Activated T-helper 2 cell treated with anti-CD3 and anti-CD28 coated beads, Interferon-gamma antibody, Interleukin-2, Interleukin-4, amounts not matched to agents 10 μg/mL and 5 μg/mL and 100 μg/mL, durations not matched to agents 14 hours and 24 hours and 36 hours (primary cell): ENCODE measurements around the gene GGT7. TPM values are rescaled to one million over a fixed set of nuclear protein-coding genes. Genes with fewer than 3 reads are reported as not detected.

Experiments
- DNase-seq: peaks from one replicate; pipeline ENCODE4 v3.0.0; 2021; ENCODE audit warnings: low spot score
- H3K27ac Mint-ChIP-seq: one replicate; pipeline ENCODE4 v1.8.0; 2021; ENCODE audit warnings: mixed read lengths
- H3K27me3 Mint-ChIP-seq: one replicate; pipeline ENCODE4 v1.8.0; 2021; ENCODE audit warnings: low read depth, mixed read lengths
- H3K36me3 Mint-ChIP-seq: one replicate; pipeline ENCODE4 v1.8.0; 2021; ENCODE audit warnings: low read depth, mixed read lengths
- H3K4me1 Mint-ChIP-seq: one replicate; pipeline ENCODE4 v1.8.0; 2021; ENCODE audit warnings: low read depth, mixed read lengths
- H3K4me3 Mint-ChIP-seq: one replicate; pipeline ENCODE4 v1.8.0; 2021; ENCODE audit warnings: low read depth, mild to moderate bottlenecking, moderate library complexity, mixed read lengths
- H3K9me3 Mint-ChIP-seq: one replicate; pipeline ENCODE4 v1.8.0; 2021; ENCODE audit warnings: mixed read lengths
- intact Hi-C: fragments of 100-400 bp; cut with micrococcal nuclease; formaldehyde crosslinking; loops from one replicate; pipeline ENCODE4 v1.15.1; 2023
- total RNA-seq: library from RNA; stranded (reverse); gene quantifications from 2 replicates; pipeline ENCODE4 v1.2.3, GENCODE V29; 2022

GGT7 gene
- total RNA-seq, 1 donor from 2014 or later: 13.5 TPM

DNA sequence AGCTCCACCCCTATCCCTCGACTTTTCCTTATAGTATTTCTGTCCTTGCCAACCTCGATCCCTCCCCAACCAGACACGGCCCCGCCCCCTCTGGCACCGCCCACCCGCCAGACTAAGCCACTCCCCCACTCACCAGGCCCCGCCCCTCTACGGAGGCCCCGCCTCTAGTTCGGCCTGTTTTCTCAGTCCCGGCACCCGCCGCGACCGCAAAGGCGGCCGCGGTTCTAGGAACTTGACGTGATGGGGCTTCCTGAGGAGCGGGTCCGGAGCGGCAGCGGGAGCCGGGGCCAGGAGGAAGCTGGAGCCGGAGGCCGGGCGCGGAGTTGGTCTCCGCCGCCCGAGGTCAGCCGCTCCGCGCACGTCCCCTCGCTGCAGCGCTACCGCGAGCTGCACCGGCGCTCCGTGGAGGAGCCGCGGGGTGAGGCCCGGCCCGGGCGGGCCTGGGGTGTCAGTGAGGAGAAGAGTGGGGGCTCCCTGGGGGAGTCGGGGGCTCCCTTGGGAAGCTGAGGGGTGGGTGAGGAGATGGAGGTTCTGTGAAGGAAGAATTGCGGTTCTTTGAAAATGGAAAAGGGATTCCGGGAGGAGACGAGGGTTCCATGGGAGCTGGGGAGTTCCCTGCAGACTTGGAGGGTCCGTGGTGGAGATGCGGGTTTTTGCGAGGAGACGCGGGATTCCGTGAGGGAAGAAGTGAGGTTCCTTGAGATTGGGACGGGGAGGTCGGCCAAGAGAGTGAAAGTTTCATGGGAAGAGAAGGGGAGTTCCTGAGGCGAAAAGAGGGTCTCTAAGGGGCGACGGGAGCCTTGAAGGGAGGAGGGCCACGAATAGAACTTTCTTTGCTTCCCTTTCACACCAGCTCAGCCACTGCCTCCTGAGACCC, 4.0 kb upstream of the GGT7 start, which contains the start of gene ACSS2:
ACSS2 (plus strand) TSS at position 207 of the 877 bp plus-strand sequence; CDS start at position 241, 34 bp downstream.
- H3K9me3 Mint-ChIP-seq: no peaks in the 10 kb centered on the region
- peaks cover 2% of the 10 kb centered on the region for H3K27me3 Mint-ChIP-seq

DNA sequence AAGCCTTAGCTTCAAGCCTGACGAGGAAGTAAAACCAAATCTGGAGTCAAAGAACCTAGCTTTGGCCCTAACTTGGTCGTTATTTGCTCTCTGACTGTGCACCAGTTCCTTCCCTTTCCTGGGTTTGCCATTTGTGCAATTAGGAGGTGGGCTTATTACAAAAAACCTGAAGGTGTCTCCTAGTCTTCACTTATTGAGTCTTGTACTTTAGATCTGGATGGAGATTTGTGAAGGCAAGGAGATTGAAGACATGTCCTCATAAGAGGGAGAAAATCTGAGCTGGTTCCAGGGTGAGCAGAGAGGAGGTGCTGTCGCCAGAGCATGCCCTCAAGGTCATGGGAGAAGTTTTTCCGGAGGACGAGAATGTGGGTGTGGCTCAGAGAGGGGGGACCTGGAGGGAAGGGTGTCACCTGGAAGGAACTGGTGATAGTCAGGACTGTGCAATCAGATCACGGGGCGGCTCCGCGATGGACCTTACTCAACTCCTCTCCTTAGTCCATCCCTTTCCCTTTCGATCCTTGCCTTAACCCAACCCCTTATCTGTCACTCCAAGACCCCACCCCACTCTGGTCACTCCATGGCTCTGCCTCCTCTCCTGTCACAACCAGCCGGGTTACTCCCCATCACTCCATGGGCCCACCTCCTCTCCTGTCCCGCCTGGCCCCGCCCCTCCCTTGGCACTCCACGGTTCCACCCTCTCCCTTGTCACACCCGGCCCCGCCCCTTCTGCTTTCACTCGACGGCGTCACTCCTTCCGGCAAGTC, 3.2 kb upstream of the GGT7 start:
- Mint-ChIP-seq H3K27ac (peak overlapping the region; percentile 84), H3K9me3 (no peaks in the 10 kb centered on the region), H3K4me1 (peaks cover 68% of the 10 kb centered on the region), H3K36me3 (peaks cover 4% of the 10 kb centered on the region), H3K4me3 (peak overlapping the region; percentile 95), H3K27me3 (peaks cover 2% of the 10 kb centered on the region)
- no peak for DNase-seq
- intact Hi-C loops: loop anchor here (1.0 to 2.0 kb wide), 5 partner anchors 15 to 573 kb away; partner anchors contain the start of genes AHCY, NCOA6 and TRPC4AP

More for the DNA sequence above, 4.0 kb upstream of the GGT7 start, which contains the start of gene ACSS2:
- Mint-ChIP-seq H3K36me3 (peaks cover 4% of the 10 kb centered on the region), H3K4me3 (peak within 1 kb of the TSS; percentile 95), H3K4me1 (peaks cover 65% of the 10 kb centered on the region), H3K27ac (peak within 1 kb of the TSS; percentile 84)
- intact Hi-C loops: loop anchor here (1.0 to 2.0 kb wide), 5 partner anchors 15 to 573 kb away; partner anchors contain the start of genes AHCY, NCOA6 and TRPC4AP
- peak; percentile 96 for DNase-seq

DNA sequence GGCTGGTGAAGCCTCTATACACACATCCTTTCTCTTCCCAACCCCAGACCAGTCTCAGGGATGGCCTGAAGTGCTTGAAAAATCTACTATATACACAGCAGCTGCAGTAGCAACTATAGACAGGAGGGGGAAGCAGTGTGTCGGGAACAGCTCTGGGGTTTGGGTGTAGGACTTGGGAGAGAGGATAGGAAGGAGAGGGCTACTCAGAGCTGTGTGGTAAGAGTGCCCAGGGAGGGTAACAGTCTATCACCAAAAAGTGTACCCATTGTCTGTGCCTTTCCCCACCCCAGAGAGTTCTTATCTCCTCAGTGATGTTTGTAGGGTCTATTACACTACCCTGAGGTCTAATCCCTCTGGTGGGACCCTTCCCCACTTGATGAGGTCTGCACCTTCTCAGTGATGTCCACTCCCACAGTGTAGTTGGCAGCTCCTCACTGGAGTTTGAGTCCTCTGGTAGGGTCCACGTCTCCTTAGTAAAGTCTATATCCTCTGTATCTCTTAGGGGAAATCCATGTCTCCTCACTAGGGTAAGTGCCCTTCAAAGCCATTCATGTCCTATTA, 1.5 kb upstream of the GGT7 start:
- intact Hi-C loops: loop anchor here (1.0 kb wide), 3 partner anchors 81 to 334 kb away; partner anchors contain the start of genes GSS and MYH7B
- H3K36me3 Mint-ChIP-seq: peaks cover 2% of the 10 kb centered on the region
- H3K27me3 Mint-ChIP-seq: peaks cover 2% of the 10 kb centered on the region
- peak; percentile 52 for DNase-seq
- peaks cover 60% of the 10 kb centered on the region for H3K4me1 Mint-ChIP-seq
- no peaks in the 10 kb centered on the region for H3K9me3 Mint-ChIP-seq
- H3K4me3 Mint-ChIP-seq: peak overlapping the region; percentile 79
- H3K27ac Mint-ChIP-seq: peak overlapping the region; percentile 57

DNA sequence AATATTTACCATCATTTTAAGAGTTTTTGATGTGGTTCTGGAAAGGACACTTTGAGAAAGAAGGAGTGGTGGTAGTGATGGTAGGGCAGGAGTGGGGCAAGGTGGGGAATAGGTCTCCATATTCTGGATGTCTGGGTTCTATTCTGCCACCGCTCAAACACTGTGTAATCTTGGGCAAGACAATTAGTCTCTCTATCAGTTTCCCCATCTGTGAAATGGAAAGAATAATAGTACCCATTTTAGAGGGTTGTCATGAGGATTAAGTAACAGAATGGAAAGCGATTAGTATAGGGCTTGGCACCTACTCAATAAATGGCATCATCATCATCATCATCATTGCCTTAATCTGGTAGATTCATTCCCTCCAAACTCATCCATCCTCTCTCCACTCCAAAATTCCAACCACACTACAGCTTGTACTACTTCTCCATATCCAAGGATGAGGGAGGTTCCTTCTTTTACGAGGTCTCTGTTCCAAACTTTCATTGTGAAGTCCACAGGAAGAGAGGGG, 982 bp upstream of the GGT7 start:
- Mint-ChIP-seq H3K27me3 (peaks cover 2% of the 10 kb centered on the region), H3K36me3 (no peaks in the 10 kb centered on the region), H3K9me3 (no peaks in the 10 kb centered on the region), H3K27ac (peak overlapping the region; percentile 57), H3K4me1 (peaks cover 58% of the 10 kb centered on the region), H3K4me3 (peak overlapping the region; percentile 79)
- intact Hi-C loops: loop anchor here (1.0 kb wide), 3 partner anchors 82 to 335 kb away; partner anchors contain the start of genes GSS and MYH7B
- DNase-seq: no peak

DNA sequence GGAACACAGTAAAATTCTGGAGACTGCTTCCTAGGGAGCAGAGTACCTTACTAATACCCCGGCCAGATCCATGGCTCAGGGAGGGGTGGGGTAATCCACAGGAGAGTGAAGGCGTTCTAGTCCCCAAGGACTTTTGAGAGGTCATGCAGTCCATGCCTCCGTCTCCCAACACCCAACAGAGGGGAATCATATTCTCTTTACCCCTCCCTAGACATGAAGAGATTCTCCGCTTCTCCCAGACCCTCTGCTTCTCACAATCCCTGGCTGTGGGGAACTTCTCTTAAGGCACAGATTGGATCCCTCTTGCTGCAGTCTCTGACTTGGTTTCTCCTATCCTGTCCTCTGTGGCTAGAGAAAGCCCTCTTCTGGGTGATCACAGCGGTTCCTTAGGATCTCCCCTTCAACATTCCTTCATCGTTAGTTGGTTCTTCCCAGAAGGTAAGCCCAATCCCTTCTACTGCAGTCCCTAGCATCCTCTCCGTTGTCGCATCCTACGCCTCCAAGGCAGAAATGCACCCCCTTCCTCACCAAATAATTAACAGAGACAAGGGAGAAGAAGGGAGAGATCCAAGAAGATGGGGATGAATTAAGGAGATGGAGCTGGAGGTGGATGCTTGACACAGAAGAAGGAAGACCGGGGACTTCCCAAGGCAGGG, 562 bp downstream of the GGT7 start:
- H3K4me1 Mint-ChIP-seq: peaks cover 48% of the 10 kb centered on the region
- H3K36me3 Mint-ChIP-seq: no peaks in the 10 kb centered on the region

DNA sequence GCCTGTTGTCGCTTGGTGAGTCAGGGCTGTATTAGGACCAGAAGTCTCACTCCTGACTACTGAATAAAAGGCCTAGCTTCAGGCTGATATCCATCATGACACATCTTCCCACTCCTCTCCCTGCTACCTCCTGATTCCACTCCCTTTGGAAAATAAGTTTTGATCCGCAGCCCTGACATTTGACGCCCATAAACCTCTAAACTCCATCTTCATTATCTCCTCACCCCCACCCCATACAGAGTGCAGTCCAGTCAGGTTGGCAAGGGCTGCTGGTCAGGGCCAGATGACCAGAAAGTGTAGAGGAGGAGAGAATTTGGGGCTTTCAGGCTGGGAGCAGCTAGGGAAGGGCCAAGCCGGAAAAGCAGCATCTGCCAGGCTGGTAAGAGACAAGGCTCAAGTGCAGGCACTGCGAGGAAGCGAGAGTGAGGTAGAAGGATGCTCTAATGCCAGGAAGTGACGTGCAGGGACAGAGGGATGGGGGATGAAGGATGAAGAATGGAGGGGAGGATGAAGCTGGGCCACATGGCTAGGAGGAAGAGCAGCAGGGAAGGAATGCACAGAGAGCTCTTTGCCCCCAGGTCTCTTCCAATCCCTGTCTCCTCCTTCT, 1.2 kb downstream of the GGT7 start:
- intact Hi-C loops: no loop called here
- Mint-ChIP-seq H3K27me3 (peaks cover 2% of the 10 kb centered on the region), H3K4me1 (peaks cover 45% of the 10 kb centered on the region), H3K4me3 (peak overlapping the region; percentile 75), H3K9me3 (no peaks in the 10 kb centered on the region), H3K36me3 (no peaks in the 10 kb centered on the region), H3K27ac (no peak overlapping the region)
- DNase-seq: no peak

More for the DNA sequence above, 562 bp downstream of the GGT7 start:
- no peak for DNase-seq
- Mint-ChIP-seq H3K27me3 (peaks cover 2% of the 10 kb centered on the region), H3K4me3 (peak overlapping the region; percentile 75), H3K9me3 (no peaks in the 10 kb centered on the region), H3K27ac (peak overlapping the region; percentile 51)
- intact Hi-C loops: no loop called here

DNA sequence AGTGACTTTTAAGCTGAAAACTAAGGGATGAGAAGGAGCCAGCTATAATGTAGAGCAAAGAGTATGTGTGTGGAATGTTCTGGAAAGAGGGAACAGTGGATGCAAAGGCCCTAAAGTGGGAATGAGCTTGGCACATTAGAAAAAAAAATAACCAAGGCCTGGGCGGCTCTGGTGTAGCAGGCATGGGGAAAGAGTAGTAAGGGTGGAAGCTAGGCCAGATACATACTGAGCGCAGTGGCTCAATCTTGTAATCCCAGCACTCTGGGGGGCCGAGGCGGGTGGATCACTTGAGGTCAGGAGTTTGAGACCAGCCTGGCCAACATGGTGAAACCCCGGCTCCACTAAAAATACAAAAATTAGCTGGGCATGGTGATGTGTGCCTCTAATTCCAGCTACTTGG, 8.4 kb downstream of the GGT7 start:
- intact Hi-C loops: no loop called here
- H3K27me3 Mint-ChIP-seq: no peaks in the 10 kb centered on the region
- no peaks in the 10 kb centered on the region for H3K4me1 Mint-ChIP-seq
- H3K36me3 Mint-ChIP-seq: no peaks in the 10 kb centered on the region
- DNase-seq: no peak
- no peak overlapping the region for H3K4me3 Mint-ChIP-seq
- no peak overlapping the region for H3K27ac Mint-ChIP-seq
- H3K9me3 Mint-ChIP-seq: no peaks in the 10 kb centered on the region

DNA sequence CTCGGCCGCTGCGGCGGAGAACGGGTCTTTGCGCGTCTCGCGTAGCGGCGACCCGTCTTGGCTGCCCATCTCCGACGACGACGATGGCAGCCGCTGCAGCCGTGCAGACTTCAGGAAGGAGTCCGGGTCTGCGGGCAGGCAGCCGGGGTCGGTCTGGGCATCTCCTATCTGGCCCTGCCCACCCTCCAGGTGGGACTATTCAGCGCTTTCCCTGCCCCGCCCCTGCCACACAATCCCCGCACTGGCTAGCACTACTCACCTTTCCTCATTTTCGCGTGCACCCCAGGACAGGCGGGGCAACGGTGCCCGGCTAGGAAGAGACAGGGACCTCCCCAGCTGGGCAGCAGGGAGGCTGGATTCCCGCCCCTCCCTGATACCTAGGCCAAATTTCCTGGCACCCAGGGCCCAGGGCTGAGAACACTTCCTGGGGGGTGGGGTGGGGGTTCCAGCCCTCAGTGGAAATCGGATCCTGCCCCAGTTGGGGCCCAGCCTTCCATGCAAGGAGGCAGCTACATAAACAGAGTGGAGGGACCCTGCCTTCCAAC, 9.2 kb downstream of the GGT7 start:
- Mint-ChIP-seq H3K9me3 (no peaks in the 10 kb centered on the region), H3K27me3 (no peaks in the 10 kb centered on the region), H3K4me3 (no peak overlapping the region), H3K4me1 (no peaks in the 10 kb centered on the region), H3K36me3 (no peaks in the 10 kb centered on the region), H3K27ac (no peak overlapping the region)
- DNase-seq: no peak
- intact Hi-C loops: no loop called here

DNA sequence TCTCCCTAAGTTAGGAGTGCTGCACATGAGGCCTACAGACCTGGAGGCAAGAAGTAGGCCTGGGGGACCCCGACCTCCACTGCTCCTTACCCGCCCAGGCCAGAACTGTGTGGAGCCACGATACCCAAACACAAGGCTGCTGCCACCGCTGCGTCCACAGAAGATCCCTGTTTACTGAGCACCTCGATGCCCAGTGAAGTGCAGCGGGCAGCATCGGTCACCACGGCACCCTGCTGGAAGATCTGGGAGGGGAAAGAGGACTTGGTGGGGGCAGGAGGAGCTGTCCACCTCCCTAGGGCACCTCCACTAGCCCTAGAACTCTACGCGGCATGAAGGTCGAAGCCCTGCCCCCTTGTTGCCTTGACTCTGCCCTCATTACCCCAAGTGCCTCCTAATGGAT, 9.9 kb downstream of the GGT7 start:
- Mint-ChIP-seq H3K9me3 (no peaks in the 10 kb centered on the region), H3K27ac (no peak overlapping the region), H3K4me3 (no peak overlapping the region), H3K27me3 (no peaks in the 10 kb centered on the region), H3K4me1 (no peaks in the 10 kb centered on the region), H3K36me3 (peaks cover 4% of the 10 kb centered on the region)
- intact Hi-C loops: no loop called here
- DNase-seq: no peak

DNA sequence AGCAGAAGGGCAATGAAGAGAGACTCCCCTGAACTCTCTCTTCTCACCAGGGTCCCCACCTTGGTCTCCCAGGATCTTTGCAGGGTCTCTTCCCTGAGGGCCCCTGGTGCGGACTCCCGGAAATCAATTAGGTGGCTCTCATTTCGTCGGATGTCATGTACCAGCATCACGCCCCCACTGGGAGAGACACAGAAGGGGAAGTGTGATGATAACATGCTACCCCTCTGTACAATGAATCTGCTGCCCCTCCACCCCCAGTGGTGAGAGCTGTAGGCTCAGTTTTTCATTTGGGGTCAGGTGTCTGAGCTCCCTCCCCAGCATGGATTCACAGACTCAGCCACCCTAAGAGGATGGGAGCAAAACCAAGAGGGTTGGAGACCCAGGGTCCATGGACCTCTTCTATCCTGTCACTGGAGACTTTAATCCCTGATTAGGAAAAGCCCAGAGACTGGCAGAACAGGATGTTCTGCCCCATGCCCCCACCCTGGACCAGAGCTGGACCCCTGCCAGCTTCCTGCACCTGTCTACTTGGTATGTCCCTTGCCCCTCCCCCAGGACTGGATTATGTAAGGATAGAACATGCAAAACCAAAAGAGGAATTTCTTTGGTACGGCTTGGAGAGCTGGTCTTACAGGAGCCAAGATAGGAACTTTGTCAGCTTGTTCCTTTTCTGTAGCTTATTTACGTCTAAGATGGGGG, 11.1 kb downstream of the GGT7 start:
- Mint-ChIP-seq H3K36me3 (peaks cover 4% of the 10 kb centered on the region), H3K4me1 (no peaks in the 10 kb centered on the region), H3K9me3 (no peaks in the 10 kb centered on the region), H3K27ac (no peak overlapping the region), H3K27me3 (no peaks in the 10 kb centered on the region), H3K4me3 (no peak overlapping the region)
- intact Hi-C loops: no loop called here
- no peak for DNase-seq
